GM23338 (cell line): ENCODE results near the gene CLEC4G. TPM values are rescaled to one million over a fixed set of nuclear protein-coding genes. Genes with fewer than 3 reads are reported as not detected.

Experiments
- ATAC-seq: fragments of 200-7000 bp; cut with Tn5 transposase; 3 replicates; pipeline ENCODE4 v1.9.1; 2020
- DNase-seq: peaks from one replicate; pipeline ENCODE4 v3.0.0-alpha.2; 2015; ENCODE audit warnings: low spot score
- H2AFZ ChIP-seq: fragments of 200-600 bp; sonication (generic); 2 replicates; pipeline ENCODE4 v1.8.0; 2016; ENCODE audit warnings: antibody characterized with exemption, mild to moderate bottlenecking, moderate library complexity
- H3F3A ChIP-seq: fragments of 200-600 bp; sonication (generic); replicated peaks from 2 replicates; pipeline ENCODE4 v1.8.0; 2017; ENCODE audit warnings: antibody characterized with exemption, mixed run types, low read depth
- H3K27ac ChIP-seq: fragments of 200-600 bp; sonication (generic); 2 replicates; pipeline ENCODE4 v1.6.1; 2016; ENCODE audit warnings: low read depth
- H3K27me3 ChIP-seq: fragments of 200-600 bp; sonication (generic); 2 replicates; pipeline ENCODE4 v1.8.0; 2016; ENCODE audit warnings: mild to moderate bottlenecking, mixed run types, moderate library complexity; ENCODE audit not compliant: insufficient read depth
- H3K36me3 ChIP-seq: fragments of 200-600 bp; sonication (generic); 2 replicates; pipeline ENCODE4 v1.8.0; 2016; ENCODE audit warnings: mild to moderate bottlenecking; ENCODE audit not compliant: insufficient read depth
- H3K4me1 ChIP-seq: fragments of 200-600 bp; sonication (generic); 2 replicates; pipeline ENCODE4 v1.8.0; 2016; ENCODE audit warnings: mild to moderate bottlenecking, moderate library complexity; ENCODE audit not compliant: insufficient read depth
- H3K4me2 ChIP-seq: fragments of 200-600 bp; sonication (generic); 2 replicates; pipeline ENCODE4 v1.7.1; 2017; ENCODE audit warnings: mixed run types
- H3K4me3 ChIP-seq: fragments of 200-600 bp; sonication (generic); 2 replicates; pipeline ENCODE4 v1.6.1; 2016; ENCODE audit warnings: mixed run types
- H3K79me2 ChIP-seq: fragments of 200-600 bp; sonication (generic); replicated peaks from 2 replicates; pipeline ENCODE4 v1.8.0; 2017; ENCODE audit warnings: mild to moderate bottlenecking; ENCODE audit not compliant: insufficient read depth
- H3K9me2 ChIP-seq: fragments of 200-600 bp; sonication (generic); 2 replicates; pipeline ENCODE4 v1.8.0; 2017; ENCODE audit not compliant: insufficient read depth
- H4K20me1 ChIP-seq: fragments of 200-600 bp; sonication (generic); replicated peaks from 2 replicates; pipeline ENCODE4 v1.8.0; 2017; ENCODE audit warnings: mild to moderate bottlenecking; ENCODE audit not compliant: insufficient read depth
- H3K27ac Mint-ChIP-seq: 2 replicates; pipeline ENCODE4 v1.8.0; 2020; ENCODE audit warnings: inconsistent platforms, mild to moderate bottlenecking, moderate library complexity, mixed read lengths
- H3K27me3 Mint-ChIP-seq: 3 replicates; pipeline ENCODE4 v1.8.0; 2022; ENCODE audit warnings: low read depth, mild to moderate bottlenecking, moderate library complexity, mixed read lengths, inconsistent platforms; ENCODE audit not compliant: insufficient read depth, poor library complexity
- H3K36me3 Mint-ChIP-seq: 3 replicates; pipeline ENCODE4 v1.8.0; 2021; ENCODE audit warnings: low read depth, mild to moderate bottlenecking, inconsistent platforms, moderate library complexity, mixed read lengths
- H3K4me1 Mint-ChIP-seq: 3 replicates; pipeline ENCODE4 v1.8.0; 2020; ENCODE audit warnings: mild to moderate bottlenecking, inconsistent platforms, mixed read lengths
- H3K4me3 Mint-ChIP-seq: 3 replicates; pipeline ENCODE4 v1.8.0; 2021; ENCODE audit warnings: moderate library complexity, mild to moderate bottlenecking, inconsistent platforms, mixed read lengths
- H3K9me3 Mint-ChIP-seq: 3 replicates; pipeline ENCODE4 v1.8.0; 2020; ENCODE audit warnings: moderate library complexity, mild to moderate bottlenecking, inconsistent platforms, mixed read lengths
- CTCF ChIP-seq, 2 experiments: fragments of 200-600 bp in 1 of 2; sonication (generic) in 1 of 2; conservative IDR thresholded peaks; 2 replicates each; pipeline versions ENCODE4 v1.5.1 to v1.6.1; 2016 to 2017; ENCODE audit warnings: antibody characterized with exemption in 2 of 2, low read depth in 2 of 2, mild to moderate bottlenecking in 2 of 2, moderate library complexity in 1 of 2
- EZH2 ChIP-seq: fragments of 200-600 bp; sonication (generic); IDR thresholded peaks from one replicate; pipeline ENCODE4 v1.8.0; 2017; ENCODE audit warnings: antibody characterized with exemption, mild to moderate bottlenecking, low read depth; ENCODE audit not compliant: unreplicated experiment
- EZH2phosphoT487 ChIP-seq: fragments of 200-600 bp; sonication (generic); IDR thresholded peaks from one replicate; pipeline ENCODE4 v1.8.1; 2018; ENCODE audit warnings: antibody characterized with exemption; ENCODE audit not compliant: unreplicated experiment
- JUNB ChIP-seq: IDR thresholded peaks from one replicate; pipeline ENCODE4 v1.6.1; 2016; ENCODE audit warnings: antibody characterized with exemption; ENCODE audit not compliant: unreplicated experiment
- NANOG ChIP-seq: IDR thresholded peaks from 2 replicates; pipeline ENCODE4 v1.6.1; 2016; ENCODE audit warnings: antibody characterized with exemption, borderline replicate concordance
- REST ChIP-seq: IDR thresholded peaks from one replicate; pipeline ENCODE4 v1.6.1; 2018; ENCODE audit warnings: antibody characterized with exemption; ENCODE audit not compliant: unreplicated experiment
- ZNF114 ChIP-seq: fragments of 250-450 bp; sonication (Bioruptor Pico); IDR thresholded peaks from 2 replicates; pipeline ENCODE4 v1.5.0; 2020; ENCODE audit warnings: mild to moderate bottlenecking, moderate library complexity
- ZNF331 ChIP-seq: fragments of 250-450 bp; sonication (Bioruptor Pico); IDR thresholded peaks from 2 replicates; pipeline ENCODE4 v1.5.0; 2020; ENCODE audit warnings: low read depth, mild to moderate bottlenecking, moderate library complexity
- polyA plus RNA-seq: library from polyadenylated mRNA; unstranded; fragments of >200 nt; fragmentation: Nextera tagmentation; extraction: Ambion mirVana; gene quantifications from 2 replicates; pipeline ENCODE4 v1.2.1, GENCODE V29; 2016
- total RNA-seq: library from RNA; depleted of rRNA; stranded (reverse); fragments of >200 nt; shearing (Covaris generic); gene quantifications from 2 replicates; pipeline ENCODE4 v1.2.3, GENCODE V29; 2014

Gene CLEC4G
- total and polyA plus RNA-seq, 2 experiments from 2014 or later: 0.52 to 0.65 TPM

- no peak for TF ChIP-seq REST
These were observed 27.4 kb downstream of the CLEC4G start (continued) for GRCh38 chr19:7704280-7705060.

GRCh38 chr19:7703332-7703731, 28.6 kb downstream of the CLEC4G start:
- Histone ChIP-seq H2AFZ (no peak overlapping the region), H3K79me2 (no peaks in the 10 kb centered on the region), H3K4me3 (no peak overlapping the region), H4K20me1 (no peaks in the 10 kb centered on the region), H3F3A (no peaks in the 10 kb centered on the region), H3K9me2 (no peaks in the 10 kb centered on the region), H3K36me3 (no peaks in the 10 kb centered on the region), H3K27ac (no peak overlapping the region), H3K4me1 (no peaks in the 10 kb centered on the region), H3K4me2 (no peak overlapping the region), H3K27me3 (no peaks in the 10 kb centered on the region)
- Mint-ChIP-seq H3K4me1 (peaks cover 10% of the 10 kb centered on the region), H3K27me3 (peaks cover 10% of the 10 kb centered on the region), H3K4me3 (no peak overlapping the region), H3K36me3 (no peaks in the 10 kb centered on the region; the same call in 2 of the 3 replicates), H3K9me3 (no peaks in the 10 kb centered on the region), H3K27ac (no peak overlapping the region; the same call in 1 of the 2 replicates)
- no peak for ATAC-seq
- peak; percentile 40 for DNase-seq
- TF ChIP-seq ZNF114 (no peak), JUNB (no peak), CTCF (conservative IDR thresholded peaks at IDR 0.05; ENCODE audit: low read depth in 2 of 2) (no peak), EZH2 (no peak), ZNF331 (CRISPR knock-in tag) (no peak), REST (no peak), EZH2phosphoT487 (no peak), NANOG (no peak)
